ENCODE results near the gene PIP5K1B. TPM values are rescaled to one million over a fixed set of nuclear protein-coding genes. Genes with fewer than 3 reads are reported as not detected.

The PIP5K1B gene
- total and polyA plus RNA-seq, 4 donors, result 0.09 to 30.9 (median 0.29) TPM

- TF ChIP-seq REST (IDR thresholded peaks at IDR 0.05) (no peak), ZBTB33 (IDR thresholded peaks at IDR 0.05) (no peak), TAF1 (conservative IDR thresholded peaks at IDR 0.05) (no peak)
Observed at GRCh38 chr9:68920921-68921320, 215.9 kb downstream of the PIP5K1B start (continued).

GRCh38 chr9:68923480-68923879 is 218.4 kb downstream of the PIP5K1B start:
- Histone ChIP-seq H3K27me3 (ENCODE audit: control insufficient read depth in 4 of 4, insufficient read depth in 4 of 4, low read length in 3 of 4) (peaks cover 0 to 2% (median 0%) of the 10 kb centered on the region in 4 donors), H3K4me1 (ENCODE audit: control insufficient read depth in 4 of 4, insufficient read depth in 4 of 4, low read length in 3 of 4) (no peaks in the 10 kb centered on the region), H3K9ac (ENCODE audit: low read depth in 1 of 2, low read length in 2 of 2) (no peak overlapping the region), H3K4me3 (ENCODE audit: low read depth in 1 of 3, low read length in 3 of 3) (no peak overlapping the region), H3K27ac (ENCODE audit: low read depth in 1 of 2, low read length in 2 of 2) (no peak overlapping the region), H3K9me3 (ENCODE audit: control insufficient read depth in 4 of 4, low read length in 3 of 4) (no peaks in the 10 kb centered on the region), H3K36me3 (ENCODE audit: control insufficient read depth in 4 of 4, insufficient read depth in 3 of 4, low read depth in 1 of 4, low read length in 3 of 4) (no peaks in the 10 kb centered on the region)
- no peak for DNase-seq (ENCODE audit: low spot score)
- no peak for TF ChIP-seq RXRA (IDR thresholded peaks at IDR 0.05)
- TF ChIP-seq TAF1 (conservative IDR thresholded peaks at IDR 0.05), result no peak
- TF ChIP-seq FOXA2 (IDR thresholded peaks at IDR 0.05), result no peak
- TF ChIP-seq HNF4G (IDR thresholded peaks at IDR 0.05), result no peak
- TF ChIP-seq, protein P1, sequence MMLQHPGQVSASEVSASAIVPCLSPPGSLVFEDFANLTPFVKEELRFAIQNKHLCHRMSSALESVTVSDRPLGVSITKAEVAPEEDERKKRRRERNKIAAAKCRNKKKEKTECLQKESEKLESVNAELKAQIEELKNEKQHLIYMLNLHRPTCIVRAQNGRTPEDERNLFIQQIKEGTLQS (IDR thresholded peaks at IDR 0.05), result no peak
- TF ChIP-seq HNF4A (conservative IDR thresholded peaks at IDR 0.05), result no peak
- no peak for TF ChIP-seq ZBTB33 (IDR thresholded peaks at IDR 0.05)
- TF ChIP-seq, protein P2, sequence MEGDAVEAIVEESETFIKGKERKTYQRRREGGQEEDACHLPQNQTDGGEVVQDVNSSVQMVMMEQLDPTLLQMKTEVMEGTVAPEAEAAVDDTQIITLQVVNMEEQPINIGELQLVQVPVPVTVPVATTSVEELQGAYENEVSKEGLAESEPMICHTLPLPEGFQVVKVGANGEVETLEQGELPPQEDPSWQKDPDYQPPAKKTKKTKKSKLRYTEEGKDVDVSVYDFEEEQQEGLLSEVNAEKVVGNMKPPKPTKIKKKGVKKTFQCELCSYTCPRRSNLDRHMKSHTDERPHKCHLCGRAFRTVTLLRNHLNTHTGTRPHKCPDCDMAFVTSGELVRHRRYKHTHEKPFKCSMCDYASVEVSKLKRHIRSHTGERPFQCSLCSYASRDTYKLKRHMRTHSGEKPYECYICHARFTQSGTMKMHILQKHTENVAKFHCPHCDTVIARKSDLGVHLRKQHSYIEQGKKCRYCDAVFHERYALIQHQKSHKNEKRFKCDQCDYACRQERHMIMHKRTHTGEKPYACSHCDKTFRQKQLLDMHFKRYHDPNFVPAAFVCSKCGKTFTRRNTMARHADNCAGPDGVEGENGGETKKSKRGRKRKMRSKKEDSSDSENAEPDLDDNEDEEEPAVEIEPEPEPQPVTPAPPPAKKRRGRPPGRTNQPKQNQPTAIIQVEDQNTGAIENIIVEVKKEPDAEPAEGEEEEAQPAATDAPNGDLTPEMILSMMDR (IDR thresholded peaks at IDR 0.05; ENCODE audit: low read depth, low read length, missing input control), result no peak
- TF ChIP-seq EGR1 (IDR thresholded peaks at IDR 0.05; ENCODE audit: low read depth in 2 of 2), result no peak
- no peak for TF ChIP-seq MAX (IDR thresholded peaks at IDR 0.05)
